ENCODE measurements around the gene FAM209B.

- TF ChIP-seq, protein P1, sequence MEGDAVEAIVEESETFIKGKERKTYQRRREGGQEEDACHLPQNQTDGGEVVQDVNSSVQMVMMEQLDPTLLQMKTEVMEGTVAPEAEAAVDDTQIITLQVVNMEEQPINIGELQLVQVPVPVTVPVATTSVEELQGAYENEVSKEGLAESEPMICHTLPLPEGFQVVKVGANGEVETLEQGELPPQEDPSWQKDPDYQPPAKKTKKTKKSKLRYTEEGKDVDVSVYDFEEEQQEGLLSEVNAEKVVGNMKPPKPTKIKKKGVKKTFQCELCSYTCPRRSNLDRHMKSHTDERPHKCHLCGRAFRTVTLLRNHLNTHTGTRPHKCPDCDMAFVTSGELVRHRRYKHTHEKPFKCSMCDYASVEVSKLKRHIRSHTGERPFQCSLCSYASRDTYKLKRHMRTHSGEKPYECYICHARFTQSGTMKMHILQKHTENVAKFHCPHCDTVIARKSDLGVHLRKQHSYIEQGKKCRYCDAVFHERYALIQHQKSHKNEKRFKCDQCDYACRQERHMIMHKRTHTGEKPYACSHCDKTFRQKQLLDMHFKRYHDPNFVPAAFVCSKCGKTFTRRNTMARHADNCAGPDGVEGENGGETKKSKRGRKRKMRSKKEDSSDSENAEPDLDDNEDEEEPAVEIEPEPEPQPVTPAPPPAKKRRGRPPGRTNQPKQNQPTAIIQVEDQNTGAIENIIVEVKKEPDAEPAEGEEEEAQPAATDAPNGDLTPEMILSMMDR (IDR thresholded peaks at IDR 0.05) = no peak
- TF ChIP-seq EZH2phosphoT487 (IDR thresholded peaks at IDR 0.05) (no peak), EZH2 (IDR thresholded peaks at IDR 0.05) (no peak)
Measured at GRCh38 chr20:56506103-56506502, 26.9 kb upstream of the FAM209B start.
